WTC11 (cell line): ENCODE data around the gene ALK. TPM values are rescaled to one million over a fixed set of nuclear protein-coding genes. Genes with fewer than 3 reads are reported as not detected.

Source experiments
- ATAC-seq: fragments of 200-7000 bp; cut with Tn5 transposase; 2 replicates; pipeline ENCODE4 v1.10.0; 2021; ENCODE audit warnings: mild to moderate bottlenecking, moderate library complexity
- CTCF ChIA-PET: fragments of 300-600 bp; sonication (Branson Sonifier 250); formaldehyde crosslinking; loops from one replicate; lab custom pipeline; 2021; ENCODE audit warnings: antibody characterized with exemption; lab: Charles Lee
- POLR2A ChIA-PET: fragments of 350-600 bp; sonication (Branson Sonifier 250); formaldehyde crosslinking; loops from one replicate; lab custom pipeline; 2021; ENCODE audit warnings: antibody characterized with exemption; lab: Charles Lee
- DNase-seq: peaks from one replicate; pipeline ENCODE4 v3.0.0; 2021; ENCODE audit warnings: low spot score
- H3K27ac Mint-ChIP-seq: 2 replicates; pipeline ENCODE4 v1.8.0; 2021; ENCODE audit warnings: mixed read lengths
- H3K27me3 Mint-ChIP-seq: 2 replicates; pipeline ENCODE4 v1.8.0; 2021; ENCODE audit warnings: low read depth, mild to moderate bottlenecking, moderate library complexity, mixed read lengths
- H3K36me3 Mint-ChIP-seq: 2 replicates; pipeline ENCODE4 v1.8.0; 2021; ENCODE audit warnings: mixed read lengths
- H3K4me1 Mint-ChIP-seq: 2 replicates; pipeline ENCODE4 v1.8.0; 2022; ENCODE audit warnings: mixed read lengths
- H3K4me3 Mint-ChIP-seq: 2 replicates; pipeline ENCODE4 v1.8.0; 2021; ENCODE audit warnings: mild to moderate bottlenecking, moderate library complexity, mixed read lengths
- H3K9me3 Mint-ChIP-seq: 2 replicates; pipeline ENCODE4 v1.8.0; 2021; ENCODE audit warnings: mixed read lengths
- ATF6 ChIP-seq: sonication (generic); formaldehyde crosslinking; IDR thresholded peaks from 2 replicates; pipeline ENCODE4 v1.8.1; 2023; ENCODE audit warnings: mild to moderate bottlenecking, missing genetic modification reagents
- GRHL2 ChIP-seq: fragments of 250-450 bp; sonication (Bioruptor Pico); IDR thresholded peaks from 2 replicates; pipeline ENCODE4 v1.8.0; 2022; ENCODE audit warnings: mild to moderate bottlenecking, moderate library complexity; ENCODE audit not compliant: insufficient replicate concordance, severe bottlenecking
- MLX ChIP-seq: sonication (generic); formaldehyde crosslinking; IDR thresholded peaks from 2 replicates; pipeline ENCODE4 v1.8.1; 2023; ENCODE audit warnings: mild to moderate bottlenecking, missing genetic modification reagents, moderate library complexity
- MXD4 ChIP-seq: fragments of 250-450 bp; sonication (Bioruptor Pico); IDR thresholded peaks from 2 replicates; pipeline ENCODE4 v1.8.0; 2021; ENCODE audit warnings: mild to moderate bottlenecking, moderate library complexity, borderline replicate concordance
- MYBL2 ChIP-seq: sonication (generic); formaldehyde crosslinking; IDR thresholded peaks from 2 replicates; pipeline ENCODE4 v1.8.1; 2023; ENCODE audit warnings: mild to moderate bottlenecking, moderate library complexity, missing genetic modification reagents
- PRRX2 ChIP-seq: fragments of 250-450 bp; sonication (Bioruptor Pico); IDR thresholded peaks from 2 replicates; pipeline ENCODE4 v1.8.0; 2021; ENCODE audit warnings: mild to moderate bottlenecking
- RELA ChIP-seq: sonication (generic); formaldehyde crosslinking; IDR thresholded peaks from 2 replicates; pipeline ENCODE4 v1.8.1; 2022; ENCODE audit warnings: missing genetic modification reagents, mild to moderate bottlenecking, borderline replicate concordance
- TCF7 ChIP-seq: sonication (generic); formaldehyde crosslinking; IDR thresholded peaks from 2 replicates; pipeline ENCODE4 v1.8.0; 2022; ENCODE audit warnings: mild to moderate bottlenecking, low read depth, missing genetic modification reagents, moderate library complexity
- TEAD1 ChIP-seq: sonication (generic); formaldehyde crosslinking; IDR thresholded peaks from 2 replicates; pipeline ENCODE4 v1.8.0; 2022; ENCODE audit warnings: mild to moderate bottlenecking, missing genetic modification reagents
- ZNF219 ChIP-seq: sonication (generic); formaldehyde crosslinking; IDR thresholded peaks from 2 replicates; pipeline ENCODE4 v1.8.0; 2023; ENCODE audit warnings: missing genetic modification reagents, mild to moderate bottlenecking, borderline replicate concordance
- total RNA-seq: library from RNA; stranded (reverse); gene quantifications from 3 replicates; pipeline ENCODE4 v1.2.3, GENCODE V29; 2021
- TF ChIP-seq, protein P1 (sequence below): fragments of 250-450 bp; sonication (Bioruptor Pico); IDR thresholded peaks from 2 replicates; pipeline ENCODE4 v1.8.0; 2021; ENCODE audit warnings: mild to moderate bottlenecking
- TF ChIP-seq, protein P2 (sequence below): sonication (generic); formaldehyde crosslinking; IDR thresholded peaks from 2 replicates; pipeline ENCODE4 v1.8.0; 2022; ENCODE audit warnings: missing genetic modification reagents
- TF ChIP-seq, protein P3 (sequence below): sonication (generic); formaldehyde crosslinking; IDR thresholded peaks from 2 replicates; pipeline ENCODE4 v1.8.1; 2023; ENCODE audit warnings: mild to moderate bottlenecking, missing genetic modification reagents
- TF ChIP-seq, protein P4 (sequence below): sonication (generic); formaldehyde crosslinking; IDR thresholded peaks from 2 replicates; pipeline ENCODE4 v1.8.1; 2023; ENCODE audit warnings: mild to moderate bottlenecking, moderate library complexity, missing genetic modification reagents

Gene ALK
- total RNA-seq, 1 experiment from 2014 or later = not detected

GRCh38 chr2:29229640-29230039, 691.7 kb downstream of the ALK start (continued):
- no peak for TF ChIP-seq TCF7

- no peaks in the 10 kb centered on the region for H3K27me3 Mint-ChIP-seq
- H3K36me3 Mint-ChIP-seq = no peaks in the 10 kb centered on the region
- POLR2A ChIA-PET = no interaction called here
- TF ChIP-seq, protein P1, sequence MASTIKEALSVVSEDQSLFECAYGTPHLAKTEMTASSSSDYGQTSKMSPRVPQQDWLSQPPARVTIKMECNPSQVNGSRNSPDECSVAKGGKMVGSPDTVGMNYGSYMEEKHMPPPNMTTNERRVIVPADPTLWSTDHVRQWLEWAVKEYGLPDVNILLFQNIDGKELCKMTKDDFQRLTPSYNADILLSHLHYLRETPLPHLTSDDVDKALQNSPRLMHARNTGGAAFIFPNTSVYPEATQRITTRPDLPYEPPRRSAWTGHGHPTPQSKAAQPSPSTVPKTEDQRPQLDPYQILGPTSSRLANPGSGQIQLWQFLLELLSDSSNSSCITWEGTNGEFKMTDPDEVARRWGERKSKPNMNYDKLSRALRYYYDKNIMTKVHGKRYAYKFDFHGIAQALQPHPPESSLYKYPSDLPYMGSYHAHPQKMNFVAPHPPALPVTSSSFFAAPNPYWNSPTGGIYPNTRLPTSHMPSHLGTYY (CRISPR knock-in tag) = no peak
- no peak for TF ChIP-seq MLX (CRISPR knock-in tag)
- no peak for TF ChIP-seq PRRX2 (CRISPR knock-in tag)
- TF ChIP-seq GRHL2 (CRISPR knock-in tag) = no peak
- TF ChIP-seq MXD4 (CRISPR knock-in tag) = no peak
- TF ChIP-seq ATF6 (CRISPR knock-in tag) = no peak
- no peak for TF ChIP-seq ZNF219 (CRISPR knock-in tag)
- TF ChIP-seq, protein P2, sequence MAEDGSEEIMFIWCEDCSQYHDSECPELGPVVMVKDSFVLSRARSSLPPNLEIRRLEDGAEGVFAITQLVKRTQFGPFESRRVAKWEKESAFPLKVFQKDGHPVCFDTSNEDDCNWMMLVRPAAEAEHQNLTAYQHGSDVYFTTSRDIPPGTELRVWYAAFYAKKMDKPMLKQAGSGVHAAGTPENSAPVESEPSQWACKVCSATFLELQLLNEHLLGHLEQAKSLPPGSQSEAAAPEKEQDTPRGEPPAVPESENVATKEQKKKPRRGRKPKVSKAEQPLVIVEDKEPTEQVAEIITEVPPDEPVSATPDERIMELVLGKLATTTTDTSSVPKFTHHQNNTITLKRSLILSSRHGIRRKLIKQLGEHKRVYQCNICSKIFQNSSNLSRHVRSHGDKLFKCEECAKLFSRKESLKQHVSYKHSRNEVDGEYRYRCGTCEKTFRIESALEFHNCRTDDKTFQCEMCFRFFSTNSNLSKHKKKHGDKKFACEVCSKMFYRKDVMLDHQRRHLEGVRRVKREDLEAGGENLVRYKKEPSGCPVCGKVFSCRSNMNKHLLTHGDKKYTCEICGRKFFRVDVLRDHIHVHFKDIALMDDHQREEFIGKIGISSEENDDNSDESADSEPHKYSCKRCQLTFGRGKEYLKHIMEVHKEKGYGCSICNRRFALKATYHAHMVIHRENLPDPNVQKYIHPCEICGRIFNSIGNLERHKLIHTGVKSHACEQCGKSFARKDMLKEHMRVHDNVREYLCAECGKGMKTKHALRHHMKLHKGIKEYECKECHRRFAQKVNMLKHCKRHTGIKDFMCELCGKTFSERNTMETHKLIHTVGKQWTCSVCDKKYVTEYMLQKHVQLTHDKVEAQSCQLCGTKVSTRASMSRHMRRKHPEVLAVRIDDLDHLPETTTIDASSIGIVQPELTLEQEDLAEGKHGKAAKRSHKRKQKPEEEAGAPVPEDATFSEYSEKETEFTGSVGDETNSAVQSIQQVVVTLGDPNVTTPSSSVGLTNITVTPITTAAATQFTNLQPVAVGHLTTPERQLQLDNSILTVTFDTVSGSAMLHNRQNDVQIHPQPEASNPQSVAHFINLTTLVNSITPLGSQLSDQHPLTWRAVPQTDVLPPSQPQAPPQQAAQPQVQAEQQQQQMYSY (CRISPR knock-in tag) = no peak
- TF ChIP-seq, protein P3, sequence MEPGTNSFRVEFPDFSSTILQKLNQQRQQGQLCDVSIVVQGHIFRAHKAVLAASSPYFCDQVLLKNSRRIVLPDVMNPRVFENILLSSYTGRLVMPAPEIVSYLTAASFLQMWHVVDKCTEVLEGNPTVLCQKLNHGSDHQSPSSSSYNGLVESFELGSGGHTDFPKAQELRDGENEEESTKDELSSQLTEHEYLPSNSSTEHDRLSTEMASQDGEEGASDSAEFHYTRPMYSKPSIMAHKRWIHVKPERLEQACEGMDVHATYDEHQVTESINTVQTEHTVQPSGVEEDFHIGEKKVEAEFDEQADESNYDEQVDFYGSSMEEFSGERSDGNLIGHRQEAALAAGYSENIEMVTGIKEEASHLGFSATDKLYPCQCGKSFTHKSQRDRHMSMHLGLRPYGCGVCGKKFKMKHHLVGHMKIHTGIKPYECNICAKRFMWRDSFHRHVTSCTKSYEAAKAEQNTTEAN = no peak
- TF ChIP-seq RELA (CRISPR knock-in tag) = no peak
- TF ChIP-seq TEAD1 (CRISPR knock-in tag) = no peak
- TF ChIP-seq MYBL2 = no peak
- TF ChIP-seq, protein P4, sequence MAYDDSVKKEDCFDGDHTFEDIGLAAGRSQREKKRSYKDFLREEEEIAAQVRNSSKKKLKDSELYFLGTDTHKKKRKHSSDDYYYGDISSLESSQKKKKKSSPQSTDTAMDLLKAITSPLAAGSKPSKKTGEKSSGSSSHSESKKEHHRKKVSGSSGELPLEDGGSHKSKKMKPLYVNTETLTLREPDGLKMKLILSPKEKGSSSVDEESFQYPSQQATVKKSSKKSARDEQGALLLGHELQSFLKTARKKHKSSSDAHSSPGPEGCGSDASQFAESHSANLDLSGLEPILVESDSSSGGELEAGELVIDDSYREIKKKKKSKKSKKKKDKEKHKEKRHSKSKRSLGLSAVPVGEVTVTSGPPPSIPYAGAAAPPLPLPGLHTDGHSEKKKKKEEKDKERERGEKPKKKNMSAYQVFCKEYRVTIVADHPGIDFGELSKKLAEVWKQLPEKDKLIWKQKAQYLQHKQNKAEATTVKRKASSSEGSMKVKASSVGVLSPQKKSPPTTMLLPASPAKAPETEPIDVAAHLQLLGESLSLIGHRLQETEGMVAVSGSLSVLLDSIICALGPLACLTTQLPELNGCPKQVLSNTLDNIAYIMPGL (CRISPR knock-in tag) = no peak
- H3K27ac Mint-ChIP-seq = no peak overlapping the region
- ATAC-seq = no peak
- H3K4me1 Mint-ChIP-seq = peaks cover 4% of the 10 kb centered on the region; the same call in 1 of the 2 replicates
- CTCF ChIA-PET = interaction anchor here (1.0 kb wide), 1 partner anchor 80 kb away, joined by 4 read pairs; no protein-coding TSS in a partner anchor
- DNase-seq = peak; percentile 4
- H3K9me3 Mint-ChIP-seq = no peaks in the 10 kb centered on the region
- no peak overlapping the region for H3K4me3 Mint-ChIP-seq
These were observed 692.4 kb downstream of the ALK start for GRCh38 chr2:29228947-29229346.
